Body of pancreas (tissue), 4 donors: ENCODE measurements around the gene KLHL28.

Source experiments
- POLR2A ChIP-seq, 3 donors: fragments of 450-650 bp; IDR thresholded peaks; one replicate each; pipeline ENCODE4 v1.6.1; 2016; ENCODE audit warnings: antibody characterized with exemption in 3 of 3, mild to moderate bottlenecking in 2 of 3
- TF ChIP-seq, protein P1 (sequence below), 7 experiments: fragments of 450-650 bp in 4 of 7; fragments of 200-600 bp in 3 of 7; sonication (generic) in 3 of 7; IDR thresholded peaks; one replicate each; pipeline ENCODE4 v1.5.1; 2016 to 2019; ENCODE audit warnings: antibody characterized with exemption in 7 of 7

DNA sequence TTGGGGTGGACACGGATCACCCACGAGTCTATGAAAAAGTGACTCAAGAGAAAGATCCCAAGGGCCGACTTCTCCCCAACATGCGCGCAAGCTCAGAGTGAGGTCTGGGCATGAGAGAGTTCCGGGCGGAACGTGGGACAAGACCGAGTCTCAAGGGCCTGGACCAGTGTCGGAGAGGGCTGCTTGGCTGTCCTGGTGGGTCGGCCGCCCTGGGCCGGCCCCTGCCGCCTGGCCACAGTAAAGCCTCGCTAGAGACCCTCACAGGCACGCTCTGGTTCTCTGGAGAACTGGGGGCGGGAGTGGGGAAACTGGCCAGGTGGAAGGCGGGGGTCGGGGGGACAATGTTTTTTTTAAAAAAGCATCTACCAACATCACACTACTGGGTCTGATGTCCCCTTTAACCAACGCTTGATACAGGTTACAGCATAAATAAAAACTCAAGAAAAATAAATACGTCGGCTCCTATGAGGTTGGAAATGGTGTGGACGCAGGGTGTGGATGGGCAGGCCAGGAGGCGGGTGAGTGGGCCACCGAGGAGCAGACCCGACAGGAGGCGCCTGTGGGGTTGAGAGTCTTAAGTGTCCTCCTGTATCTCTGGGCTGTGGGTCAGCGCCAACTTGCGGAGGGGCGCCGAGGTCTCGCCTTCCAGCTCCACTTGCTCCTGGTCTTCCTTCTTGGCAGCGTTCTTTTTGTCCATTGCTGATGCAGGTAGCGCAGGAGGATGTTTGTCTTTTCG, 74.7 kb downstream of the KLHL28 start:
- TF ChIP-seq, protein P1, sequence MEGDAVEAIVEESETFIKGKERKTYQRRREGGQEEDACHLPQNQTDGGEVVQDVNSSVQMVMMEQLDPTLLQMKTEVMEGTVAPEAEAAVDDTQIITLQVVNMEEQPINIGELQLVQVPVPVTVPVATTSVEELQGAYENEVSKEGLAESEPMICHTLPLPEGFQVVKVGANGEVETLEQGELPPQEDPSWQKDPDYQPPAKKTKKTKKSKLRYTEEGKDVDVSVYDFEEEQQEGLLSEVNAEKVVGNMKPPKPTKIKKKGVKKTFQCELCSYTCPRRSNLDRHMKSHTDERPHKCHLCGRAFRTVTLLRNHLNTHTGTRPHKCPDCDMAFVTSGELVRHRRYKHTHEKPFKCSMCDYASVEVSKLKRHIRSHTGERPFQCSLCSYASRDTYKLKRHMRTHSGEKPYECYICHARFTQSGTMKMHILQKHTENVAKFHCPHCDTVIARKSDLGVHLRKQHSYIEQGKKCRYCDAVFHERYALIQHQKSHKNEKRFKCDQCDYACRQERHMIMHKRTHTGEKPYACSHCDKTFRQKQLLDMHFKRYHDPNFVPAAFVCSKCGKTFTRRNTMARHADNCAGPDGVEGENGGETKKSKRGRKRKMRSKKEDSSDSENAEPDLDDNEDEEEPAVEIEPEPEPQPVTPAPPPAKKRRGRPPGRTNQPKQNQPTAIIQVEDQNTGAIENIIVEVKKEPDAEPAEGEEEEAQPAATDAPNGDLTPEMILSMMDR (IDR thresholded peaks at IDR 0.05), result no peak
- TF ChIP-seq POLR2A (IDR thresholded peaks at IDR 0.05), result no peak
